Ishikawa (cell line): ENCODE results near the gene KRT80.

Experiments
- CREB1 ChIP-seq: IDR thresholded peaks from 2 replicates; pipeline ENCODE4 v1.6.1; 2012; ENCODE audit warnings: low read depth
- EP300 ChIP-seq: IDR thresholded peaks from 2 replicates; pipeline ENCODE4 v1.6.1; 2012; ENCODE audit warnings: borderline replicate concordance
- MAX ChIP-seq: IDR thresholded peaks from 2 replicates; pipeline ENCODE4 v1.6.1; 2012
- NFIC ChIP-seq: IDR thresholded peaks from 2 replicates; pipeline ENCODE4 v1.6.1; 2012
- REST ChIP-seq: IDR thresholded peaks from 2 replicates; pipeline ENCODE4 v1.6.1; 2012; ENCODE audit warnings: low read depth, mild to moderate bottlenecking
- TAF1 ChIP-seq: IDR thresholded peaks from 2 replicates; pipeline ENCODE4 v1.6.1; 2012; ENCODE audit warnings: low read depth, mild to moderate bottlenecking
- TCF12 ChIP-seq: IDR thresholded peaks from 2 replicates; pipeline ENCODE4 v1.6.1; 2012; ENCODE audit warnings: low read depth
- ZBTB7A ChIP-seq: IDR thresholded peaks from 2 replicates; pipeline ENCODE4 v1.6.1; 2012; ENCODE audit warnings: low read depth

GRCh38 chr12:52144512-52145227 lies 47.1 kb downstream of the KRT80 start:
- TF ChIP-seq TAF1: no peak
- no peak for TF ChIP-seq MAX
- TF ChIP-seq ZBTB7A: no peak
- no peak for TF ChIP-seq REST
- no peak for TF ChIP-seq EP300
- TF ChIP-seq TCF12: no peak
- TF ChIP-seq NFIC: no peak
- TF ChIP-seq CREB1: no peak
